Neural crest cell (in vitro differentiated cells): Measurements from ENCODE around the gene RAB36. TPM values are rescaled to one million over a fixed set of nuclear protein-coding genes. Genes with fewer than 3 reads are reported as not detected.

Experiments used
- DNase-seq: peaks from one replicate; pipeline ENCODE4 v3.0.0; 2021; ENCODE audit warnings: low read depth, mixed read lengths, low spot score
- H3K27ac Mint-ChIP-seq: one replicate; pipeline ENCODE4 v1.8.0; 2021; ENCODE audit warnings: mild to moderate bottlenecking, mixed read lengths; ENCODE audit not compliant: unreplicated experiment
- H3K27me3 Mint-ChIP-seq: 2 replicates; pipeline ENCODE4 v1.8.0; 2021; ENCODE audit warnings: low read depth, mild to moderate bottlenecking, mixed read lengths
- H3K36me3 Mint-ChIP-seq: 2 replicates; pipeline ENCODE4 v1.8.0; 2021; ENCODE audit warnings: low read depth, mild to moderate bottlenecking, mixed read lengths
- H3K4me1 Mint-ChIP-seq: 2 replicates; pipeline ENCODE4 v1.8.0; 2021; ENCODE audit warnings: mixed read lengths
- H3K4me3 Mint-ChIP-seq: one replicate; pipeline ENCODE4 v1.8.0; 2021; ENCODE audit warnings: mild to moderate bottlenecking, mixed read lengths
- H3K9me3 Mint-ChIP-seq: 2 replicates; pipeline ENCODE4 v1.8.0; 2021; ENCODE audit warnings: mixed read lengths
- total RNA-seq: library from RNA; stranded (reverse); gene quantifications from 2 replicates; pipeline ENCODE4 v1.2.1, GENCODE V29; 2021
- TF ChIP-seq, protein P1 (sequence below): fragments of 200-600 bp; sonication (generic); conservative IDR thresholded peaks from 2 replicates; pipeline ENCODE4 v1.5.0; 2021; ENCODE audit warnings: antibody characterized with exemption, mild to moderate bottlenecking

The RAB36 gene
- total RNA-seq, 1 donor from 2014 or later: 14.4 TPM

DNA sequence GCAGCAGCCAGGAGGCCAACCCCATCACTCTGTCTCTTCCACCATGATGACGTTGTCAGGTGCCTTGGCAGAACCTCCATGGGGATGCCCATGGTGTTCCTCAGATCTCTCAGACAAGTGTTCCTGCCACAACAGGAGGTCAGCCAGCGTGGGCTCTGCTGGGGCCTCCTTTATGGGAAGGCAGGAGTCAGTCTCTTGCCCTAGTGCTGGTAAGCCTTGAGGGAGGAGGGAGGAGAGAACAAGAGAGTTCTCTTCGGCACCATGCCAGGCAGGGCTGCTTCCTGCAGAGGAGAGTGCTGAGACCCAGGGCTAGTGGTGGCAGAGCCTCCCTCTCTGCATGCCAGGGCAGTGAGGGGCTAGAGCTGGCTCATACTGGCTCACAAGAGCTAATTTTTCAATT, 42.5 kb upstream of the RAB36 start:
- DNase-seq: no peak
- no peak overlapping the region for H3K27ac Mint-ChIP-seq
- H3K4me3 Mint-ChIP-seq: no peak overlapping the region
- H3K4me1 Mint-ChIP-seq: no peaks in the 10 kb centered on the region
- TF ChIP-seq, protein P1, sequence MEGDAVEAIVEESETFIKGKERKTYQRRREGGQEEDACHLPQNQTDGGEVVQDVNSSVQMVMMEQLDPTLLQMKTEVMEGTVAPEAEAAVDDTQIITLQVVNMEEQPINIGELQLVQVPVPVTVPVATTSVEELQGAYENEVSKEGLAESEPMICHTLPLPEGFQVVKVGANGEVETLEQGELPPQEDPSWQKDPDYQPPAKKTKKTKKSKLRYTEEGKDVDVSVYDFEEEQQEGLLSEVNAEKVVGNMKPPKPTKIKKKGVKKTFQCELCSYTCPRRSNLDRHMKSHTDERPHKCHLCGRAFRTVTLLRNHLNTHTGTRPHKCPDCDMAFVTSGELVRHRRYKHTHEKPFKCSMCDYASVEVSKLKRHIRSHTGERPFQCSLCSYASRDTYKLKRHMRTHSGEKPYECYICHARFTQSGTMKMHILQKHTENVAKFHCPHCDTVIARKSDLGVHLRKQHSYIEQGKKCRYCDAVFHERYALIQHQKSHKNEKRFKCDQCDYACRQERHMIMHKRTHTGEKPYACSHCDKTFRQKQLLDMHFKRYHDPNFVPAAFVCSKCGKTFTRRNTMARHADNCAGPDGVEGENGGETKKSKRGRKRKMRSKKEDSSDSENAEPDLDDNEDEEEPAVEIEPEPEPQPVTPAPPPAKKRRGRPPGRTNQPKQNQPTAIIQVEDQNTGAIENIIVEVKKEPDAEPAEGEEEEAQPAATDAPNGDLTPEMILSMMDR: no peak
- H3K9me3 Mint-ChIP-seq: no peaks in the 10 kb centered on the region
- H3K36me3 Mint-ChIP-seq: no peaks in the 10 kb centered on the region
- H3K27me3 Mint-ChIP-seq: no peaks in the 10 kb centered on the region

DNA sequence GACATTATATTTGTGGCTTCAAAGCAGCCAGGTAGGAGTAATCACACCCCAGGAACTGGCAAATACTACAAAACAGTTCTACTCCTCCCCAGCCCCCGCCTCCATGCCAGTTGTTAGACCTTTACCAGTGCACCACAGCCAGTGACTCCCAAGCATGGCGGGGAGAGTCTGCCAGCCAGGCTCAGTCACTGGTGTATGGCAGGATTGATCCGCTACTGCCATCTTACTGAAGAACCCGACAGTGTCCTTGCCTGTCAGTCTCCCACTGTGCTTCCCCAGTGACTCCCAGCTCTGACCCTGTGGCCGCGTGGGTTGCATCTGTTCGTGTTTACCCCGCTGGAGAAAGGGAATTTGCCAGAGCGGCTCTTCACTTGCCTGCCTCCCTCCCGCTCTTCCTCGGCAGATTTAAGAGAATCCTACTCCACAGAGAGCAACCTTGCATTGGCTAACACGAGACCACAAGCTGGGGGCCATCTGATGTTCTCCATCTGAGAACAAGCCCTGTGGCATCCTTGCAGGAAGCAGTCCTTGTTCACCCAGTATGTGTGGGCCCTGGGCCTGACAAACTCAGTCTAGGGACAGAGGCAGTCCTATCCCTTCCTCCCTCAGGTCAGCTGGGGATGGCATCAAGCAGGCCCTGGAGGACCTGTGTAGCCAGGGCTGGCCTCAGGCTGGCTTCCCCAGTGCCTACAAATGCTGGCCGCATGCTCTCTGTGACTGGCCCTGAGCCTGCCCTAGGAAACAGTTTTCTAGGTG, 41.9 kb upstream of the RAB36 start:
- no peak for DNase-seq
- no peak overlapping the region for H3K4me3 Mint-ChIP-seq
- no peaks in the 10 kb centered on the region for H3K36me3 Mint-ChIP-seq
- H3K27me3 Mint-ChIP-seq: no peaks in the 10 kb centered on the region
- no peaks in the 10 kb centered on the region for H3K9me3 Mint-ChIP-seq
- H3K27ac Mint-ChIP-seq: peak overlapping the region; percentile 35
- TF ChIP-seq, protein P1: no peak
- no peaks in the 10 kb centered on the region for H3K4me1 Mint-ChIP-seq

DNA sequence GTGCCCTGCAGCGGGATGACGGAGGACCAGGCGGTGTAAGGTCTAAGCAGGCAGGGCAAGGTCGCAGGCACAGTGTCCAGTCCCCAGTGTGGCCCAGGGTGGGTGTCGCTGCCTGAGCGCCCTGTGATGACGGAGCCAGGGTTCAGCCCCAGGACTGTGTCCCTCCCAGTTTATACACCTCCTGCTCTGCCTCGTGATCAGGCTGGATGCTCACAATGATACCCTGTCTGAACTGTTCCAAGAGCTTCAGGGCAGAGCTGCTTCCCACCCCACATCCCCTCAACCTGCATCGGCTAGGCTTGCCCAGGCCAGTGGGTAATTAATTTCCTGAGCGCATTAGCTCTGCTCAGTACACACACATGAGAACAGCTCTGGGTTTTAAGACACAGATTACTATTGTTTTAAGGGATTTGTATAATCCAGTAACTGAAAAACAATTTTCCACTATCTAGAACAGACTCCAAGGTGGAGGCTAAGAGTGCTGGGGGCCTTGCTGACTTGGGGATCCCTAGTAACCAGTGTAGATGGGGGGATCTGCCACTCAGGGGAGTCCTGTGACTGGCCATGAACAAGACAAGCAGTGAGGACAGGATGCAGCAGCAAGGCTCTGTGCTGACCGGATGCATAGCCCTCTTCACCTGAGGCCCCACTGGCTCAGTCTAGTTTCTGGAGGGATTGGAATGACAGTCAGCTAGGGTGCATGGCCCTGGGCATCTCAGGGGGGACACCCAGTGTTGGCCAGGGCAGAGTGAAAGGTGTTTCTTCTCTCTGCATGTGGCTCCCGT, 40.9 kb upstream of the RAB36 start:
- Mint-ChIP-seq H3K9me3 (no peaks in the 10 kb centered on the region), H3K27ac (no peak overlapping the region), H3K4me1 (no peaks in the 10 kb centered on the region), H3K27me3 (no peaks in the 10 kb centered on the region), H3K36me3 (no peaks in the 10 kb centered on the region), H3K4me3 (no peak overlapping the region)
- DNase-seq: no peak
- TF ChIP-seq, protein P1: no peak

DNA sequence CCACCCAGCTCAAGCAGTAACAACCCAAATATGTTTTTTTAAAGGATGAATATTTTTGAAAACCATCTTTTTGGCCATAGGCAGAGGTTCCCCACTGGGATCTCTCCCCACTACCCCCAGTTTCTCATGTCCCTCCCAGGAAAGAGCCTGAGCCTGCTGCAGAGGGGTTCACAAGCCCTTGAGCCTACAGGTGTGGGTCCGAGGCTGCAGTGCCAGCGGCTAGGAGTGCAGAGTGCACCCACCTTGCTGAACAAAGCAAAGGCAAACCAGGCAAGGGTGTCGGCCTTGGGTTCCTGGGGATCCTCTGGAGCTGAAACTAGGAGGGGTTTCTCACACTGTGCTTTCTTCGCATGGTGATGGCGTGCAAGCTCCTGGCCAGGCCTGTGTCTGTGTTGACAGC, 40.0 kb upstream of the RAB36 start:
- Mint-ChIP-seq H3K4me1 (no peaks in the 10 kb centered on the region), H3K27me3 (no peaks in the 10 kb centered on the region), H3K27ac (no peak overlapping the region), H3K4me3 (no peak overlapping the region), H3K9me3 (no peaks in the 10 kb centered on the region), H3K36me3 (no peaks in the 10 kb centered on the region)
- TF ChIP-seq, protein P1: no peak
- DNase-seq: no peak

DNA sequence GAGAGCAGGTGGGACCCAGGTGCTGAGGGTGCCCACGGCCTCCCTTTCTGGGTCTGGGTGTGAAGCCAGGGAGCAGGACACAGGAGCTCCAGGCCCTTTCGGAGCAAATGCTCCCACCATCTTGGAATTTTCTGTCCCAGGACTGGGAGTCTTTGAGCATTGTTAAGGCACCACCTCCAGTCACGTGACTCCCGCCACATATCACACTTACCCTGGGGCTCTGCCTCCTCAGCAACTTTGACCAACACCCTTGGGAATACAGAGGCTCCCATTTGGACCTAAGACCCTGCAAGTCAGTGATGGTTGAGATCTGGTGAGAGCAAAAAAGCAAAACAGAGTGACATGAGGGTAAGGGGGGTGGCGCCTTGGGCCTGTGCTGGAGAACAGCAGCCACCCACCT, 39.4 kb upstream of the RAB36 start:
- H3K27me3 Mint-ChIP-seq: no peaks in the 10 kb centered on the region
- H3K27ac Mint-ChIP-seq: no peak overlapping the region
- H3K4me1 Mint-ChIP-seq: no peaks in the 10 kb centered on the region
- no peaks in the 10 kb centered on the region for H3K36me3 Mint-ChIP-seq
- no peak for DNase-seq
- H3K4me3 Mint-ChIP-seq: no peak overlapping the region
- no peaks in the 10 kb centered on the region for H3K9me3 Mint-ChIP-seq
- TF ChIP-seq, protein P1: no peak
